HCT116 (cell line): ENCODE results near the gene SH3GLB2. TPM values are rescaled to one million over a fixed set of nuclear protein-coding genes. Genes with fewer than 3 reads are reported as not detected.

ENCODE experiments used
- ATAC-seq: fragments of 200-7000 bp; cut with Tn5 transposase; 2 replicates; pipeline ENCODE4 v1.9.1; 2020; ENCODE audit warnings: mild to moderate bottlenecking, moderate library complexity
- BruUV-seq: library from RNA; stranded (reverse); fragments of 400-500 nt; replicated peaks from 2 replicates; lab custom pipeline; 2021; lab: Mats Ljungman, UMichigan
- CTCF ChIA-PET: fragments of 300-600 bp; sonication (Branson Sonifier 250); formaldehyde crosslinking; loops from one replicate; lab custom pipeline; 2021; ENCODE audit warnings: antibody characterized with exemption; lab: Charles Lee
- POLR2A ChIA-PET: fragments of 300-600, 350-600 bp; sonication (Branson Sonifier 250); formaldehyde crosslinking; loops from one replicate; lab custom pipeline; 2021; ENCODE audit warnings: antibody characterized with exemption; lab: Charles Lee
- RAD21 ChIA-PET, 2 experiments: fragments of 300-600 bp; sonication (Branson Sonifier 250); formaldehyde crosslinking; loops; one replicate each; lab custom pipeline; 2023; ENCODE audit warnings: low total read pairs in 2 of 2; ENCODE audit not compliant: uncharacterized antibody in 2 of 2, unreplicated experiment in 2 of 2, low non-redundant PET in 1 of 2; lab: Charles Lee
- DNase-seq: peaks from one replicate; pipeline ENCODE4 v3.0.0-alpha.2; 2010; ENCODE audit warnings: low read depth, low spot score
- H2AFZ ChIP-seq: fragments of 200-600 bp; shearing (Covaris generic), sonication (generic); 2 replicates; pipeline ENCODE4 v1.6.1; 2017; ENCODE audit warnings: low read depth, mixed run types, mixed read lengths, antibody characterized with exemption, low read length; ENCODE audit not compliant: poor library complexity, severe bottlenecking
- H3K27ac ChIP-seq: 2 replicates; pipeline ENCODE4 v1.5.1; 2012; ENCODE audit warnings: low read depth, low read length
- H3K27me3 ChIP-seq: fragments of 200-600 bp; sonication (generic); 2 replicates; pipeline ENCODE4 v1.6.1; 2016; ENCODE audit warnings: mixed run types, low read length, mixed read lengths; ENCODE audit not compliant: insufficient read depth
- H3K36me3 ChIP-seq, 2 experiments: fragments of 200-500 bp in 1 of 2; fragments of 200-600 bp in 1 of 2; sonication (Bioruptor generic) in 1 of 2; sonication (generic) in 1 of 2; 2 replicates each; pipeline versions ENCODE4 v1.5.1 to v1.6.1; 2014 to 2016; ENCODE audit warnings: low read length in 2 of 2, inconsistent platforms in 1 of 2, mixed read lengths in 1 of 2, mixed run types in 1 of 2; ENCODE audit not compliant: insufficient read depth in 2 of 2, control insufficient read depth in 1 of 2
- H3K4me1 ChIP-seq, 2 experiments: fragments of 200-600 bp in 1 of 2; sonication (generic) in 1 of 2; 2 replicates each; pipeline versions ENCODE4 v1.5.1 to v1.6.1; 2012 to 2017; ENCODE audit warnings: low read length in 2 of 2, inconsistent platforms in 1 of 2, mild to moderate bottlenecking in 1 of 2, mixed read lengths in 1 of 2, mixed run types in 1 of 2, moderate library complexity in 1 of 2; ENCODE audit not compliant: insufficient read depth in 2 of 2, control insufficient read depth in 1 of 2
- H3K4me2 ChIP-seq: fragments of 200-600 bp; sonication (generic); 2 replicates; pipeline ENCODE4 v1.6.1; 2017; ENCODE audit warnings: mixed run types, low read length, mixed read lengths
- H3K4me3 ChIP-seq, 2 experiments: fragments of 200-600 bp in 1 of 2; sonication (generic) in 1 of 2; replicated peaks in 1 of 2; 2 replicates each; pipeline ENCODE4 v1.5.1; 2011 to 2016; ENCODE audit warnings: low read length in 2 of 2, control low read depth in 1 of 2, low read depth in 1 of 2, mild to moderate bottlenecking in 1 of 2, mixed read lengths in 1 of 2, mixed run types in 1 of 2
- H3K79me2 ChIP-seq: fragments of 200-600 bp; sonication (generic); 2 replicates; pipeline ENCODE4 v1.6.1; 2017; ENCODE audit warnings: mild to moderate bottlenecking, mixed run types, low read length, moderate library complexity, mixed read lengths; ENCODE audit not compliant: insufficient read depth
- H3K9ac ChIP-seq: fragments of 200-600 bp; sonication (generic); 2 replicates; pipeline ENCODE4 v1.6.1; 2016; ENCODE audit warnings: low read length, mixed read lengths
- H3K9me2 ChIP-seq: fragments of 200-600 bp; sonication (generic), shearing (Covaris generic); 2 replicates; pipeline ENCODE4 v1.6.1; 2017; ENCODE audit warnings: mixed run types, mild to moderate bottlenecking, moderate library complexity; ENCODE audit not compliant: insufficient read depth
- H3K9me3 ChIP-seq, 2 experiments: fragments of 200-500 bp in 1 of 2; fragments of 200-600 bp in 1 of 2; sonication (Bioruptor generic) in 1 of 2; sonication (generic) in 1 of 2; 2 replicates each; pipeline ENCODE4 v1.6.1; 2014 to 2017; ENCODE audit warnings: low read length in 2 of 2, mixed read lengths in 2 of 2, inconsistent platforms in 1 of 2, low read depth in 1 of 2, mild to moderate bottlenecking in 1 of 2, mixed run types in 1 of 2, moderate library complexity in 1 of 2; ENCODE audit not compliant: control insufficient read depth in 1 of 2, insufficient read depth in 1 of 2
- H4K20me1 ChIP-seq: fragments of 200-600 bp; sonication (generic), shearing (Covaris generic); 2 replicates; pipeline ENCODE4 v1.6.1; 2017; ENCODE audit warnings: mixed run types, mild to moderate bottlenecking, moderate library complexity; ENCODE audit not compliant: insufficient read depth
- CBX3 ChIP-seq: IDR thresholded peaks from 2 replicates; pipeline ENCODE4 v1.6.1; 2012; ENCODE audit warnings: low read depth
- CEBPB ChIP-seq: IDR thresholded peaks from 2 replicates; pipeline ENCODE4 v1.6.1; 2012; ENCODE audit warnings: low read depth
- CTCF ChIP-seq, 3 experiments: fragments of 200-600 bp in 1 of 3; sonication (generic) in 1 of 3; IDR thresholded peaks in 2 of 3; conservative IDR thresholded peaks in 1 of 3; 2 replicates each; pipeline ENCODE4 v1.5.1; 2012 to 2017; ENCODE audit warnings: low read depth in 2 of 3, low read length in 2 of 3, antibody characterized with exemption in 1 of 3, borderline replicate concordance in 1 of 3, control low read depth in 1 of 3, mild to moderate bottlenecking in 1 of 3, mixed read lengths in 1 of 3, mixed run types in 1 of 3, moderate library complexity in 1 of 3; ENCODE audit not compliant: insufficient read depth in 1 of 3
- EZH2 ChIP-seq: fragments of 200-600 bp; sonication (generic); IDR thresholded peaks from 2 replicates; pipeline ENCODE4 v1.6.1; 2017; ENCODE audit warnings: antibody characterized with exemption, mixed run types
- JUND ChIP-seq: IDR thresholded peaks from 2 replicates; pipeline ENCODE4 v1.6.1; 2012
- POLR2A ChIP-seq: IDR thresholded peaks from 2 replicates; pipeline ENCODE4 v1.7.0; 2011; ENCODE audit warnings: borderline replicate concordance; ENCODE audit not compliant: insufficient read depth, insufficient read length; ENCODE audit errors: extremely low read depth
- RAD21 ChIP-seq: IDR thresholded peaks from 2 replicates; pipeline ENCODE4 v1.6.1; 2012; ENCODE audit warnings: low read depth, mild to moderate bottlenecking
- SP1 ChIP-seq: IDR thresholded peaks from 2 replicates; pipeline ENCODE4 v1.6.1; 2012; ENCODE audit warnings: low read depth
- SRF ChIP-seq: IDR thresholded peaks from 2 replicates; pipeline ENCODE4 v1.6.1; 2012; ENCODE audit warnings: low read depth
- TCF7L2 ChIP-seq: IDR thresholded peaks from 2 replicates; pipeline ENCODE4 v1.7.0; 2011; ENCODE audit warnings: borderline replicate concordance, inconsistent platforms; ENCODE audit not compliant: insufficient read depth, insufficient read length; ENCODE audit errors: extremely low read depth
- YY1 ChIP-seq: IDR thresholded peaks from 2 replicates; pipeline ENCODE4 v1.6.1; 2011; ENCODE audit warnings: low read length, low read depth, moderate library complexity, mild to moderate bottlenecking; ENCODE audit not compliant: insufficient replicate concordance; ENCODE audit errors: extremely low read depth
- intact Hi-C: fragments of 100-400 bp; cut with micrococcal nuclease; formaldehyde crosslinking; loops from 2 replicates; pipeline ENCODE4 v1.10.0; 2022
- total RNA-seq: library from RNA; stranded (reverse); gene quantifications from one replicate; pipeline ENCODE4 v1.2.1, GENCODE V29; 2021; ENCODE audit not compliant: unreplicated experiment

SH3GLB2 gene
- total RNA-seq, 1 experiment from 2014 or later: 87.9 TPM

- no peaks in the 10 kb centered on the region for H3K9me2 ChIP-seq
- peaks cover 11 to 29% of the 10 kb centered on the region in 2 experiments; a peak in 3 of 4 replicates for H3K4me1 ChIP-seq
- BruUV-seq: no TSS peak
- H4K20me1 ChIP-seq: no peaks in the 10 kb centered on the region
- intact Hi-C loops: no loop called here
- ATAC-seq (no peak), DNase-seq (no peak)
- H3K27me3 ChIP-seq: no peaks in the 10 kb centered on the region
- H3K27ac ChIP-seq: no peak overlapping the region
- no peaks in the 10 kb centered on the region for H3K9me3 ChIP-seq
- H3K4me2 ChIP-seq: no peak overlapping the region
- peaks cover 3% of the 10 kb centered on the region in 2 experiments; a peak in 1 of 4 replicates for H3K36me3 ChIP-seq
- no peak overlapping the region for H3K9ac ChIP-seq
- TF ChIP-seq JUND (no peak), SRF (no peak), TCF7L2 (no peak), POLR2A (no peak), CBX3 (no peak), EZH2 (no peak), CTCF (IDR thresholded peaks at IDR 0.05 in 2 of 3, conservative IDR thresholded peaks at IDR 0.05 in 1 of 3; ENCODE audit: borderline replicate concordance in 1 of 3, insufficient read depth in 1 of 3, low read depth in 2 of 3, low read length in 2 of 3) (no peak), CEBPB (no peak), RAD21 (no peak), YY1 (no peak), SP1 (no peak)
- ChIA-PET RAD21 (no interaction called here), POLR2A (no interaction called here), CTCF (no interaction called here)
- peaks cover 28% of the 10 kb centered on the region for H3K79me2 ChIP-seq
- H3K4me3 ChIP-seq: no peak overlapping the region
- H2AFZ ChIP-seq: no peak overlapping the region
Observed at GRCh38 chr9:129021091-129021490, 7.0 kb downstream of the SH3GLB2 start.
